Aorta (tissue), 5 donors: Measurements from ENCODE around the gene RGS16. TPM values are rescaled to one million over a fixed set of nuclear protein-coding genes. Genes with fewer than 3 reads are reported as not detected.

ENCODE experiments used
- ATAC-seq: fragments of 200-7000 bp; cut with Tn5 transposase; one replicate; pipeline ENCODE4 v1.9.1; 2022; ENCODE audit warnings: moderate library complexity; ENCODE audit not compliant: low FRiP score
- DNase-seq, 2 donors: peaks; one replicate each; pipeline ENCODE4 v3.0.0-alpha.2; 2020
- H3K27ac ChIP-seq, 2 donors: one replicate each; pipeline ENCODE4 v1.5.1; 2013; ENCODE audit warnings: low read length in 2 of 2, mild to moderate bottlenecking in 2 of 2, moderate library complexity in 2 of 2, control low read depth in 1 of 2, inconsistent platforms in 1 of 2, low read depth in 1 of 2
- H3K27me3 ChIP-seq, 2 donors: one replicate each; pipeline ENCODE4 v1.6.1; 2013; ENCODE audit warnings: control low read depth in 1 of 2, low read length in 1 of 2, mild to moderate bottlenecking in 1 of 2, moderate library complexity in 1 of 2; ENCODE audit not compliant: insufficient read depth in 2 of 2, control insufficient read depth in 1 of 2
- H3K36me3 ChIP-seq, 2 donors: one replicate each; pipeline ENCODE4 v1.6.1; 2013; ENCODE audit warnings: control low read depth in 1 of 2, low read length in 1 of 2, mild to moderate bottlenecking in 1 of 2; ENCODE audit not compliant: insufficient read depth in 2 of 2, control insufficient read depth in 1 of 2
- H3K4me1 ChIP-seq, 2 donors: one replicate each; pipeline ENCODE4 v1.6.1; 2013; ENCODE audit warnings: low read length in 2 of 2, control low read depth in 1 of 2, mild to moderate bottlenecking in 1 of 2, moderate library complexity in 1 of 2; ENCODE audit not compliant: insufficient read depth in 2 of 2, control insufficient read depth in 1 of 2
- H3K4me3 ChIP-seq, 2 donors: one replicate each; pipeline ENCODE4 v1.5.1; 2013; ENCODE audit warnings: low read length in 2 of 2, control low read depth in 1 of 2, mild to moderate bottlenecking in 1 of 2
- H3K9me3 ChIP-seq: one replicate; pipeline ENCODE4 v1.6.1; 2013; ENCODE audit warnings: mild to moderate bottlenecking, low read length; ENCODE audit not compliant: control insufficient read depth
- WGBS, 2 donors: extraction: QIAGEN DNeasy Blood & Tissue Kit; methylation state at CpG; one replicate each; pipeline ENCODE4 v1.1.7; 2013; 5-methylcytosine and 5-hydroxymethylcytosine counted together
- intact Hi-C, 2 donors: fragments of 100-400 bp; cut with DNase I; formaldehyde crosslinking; loops; one replicate each; pipeline versions ENCODE4 v1.14.2 to v1.15.0; 2022
- polyA plus RNA-seq, 2 donors: library from polyadenylated mRNA; stranded (reverse); fragments of 200-250 nt; gene quantifications; one replicate each; pipeline ENCODE4 v1.2.3, GENCODE V29; 2013
- total RNA-seq, 2 donors: library from RNA; stranded (reverse); fragmentation: NEBNext Ultra II Directional; extraction: Animal tissue kit (Norgen Biotek cat#: 25700); gene quantifications; one replicate each; pipeline ENCODE4 v1.2.1, GENCODE V29; 2021
- donor health status: healthy with polysubstance abuse.
- donor health status: Bipolar disorder and iron deficiency.
- donor health status: DM: no; HTN: no; CAD: no.
- donor health status: DM: no; HTN: no; CAD: no.
- donor health status: DM: yes; HTN: yes; CAD: no.

The RGS16 gene
- total and polyA plus RNA-seq, 4 donors: 0.50 to 20.9 (median 8.1) TPM

DNA sequence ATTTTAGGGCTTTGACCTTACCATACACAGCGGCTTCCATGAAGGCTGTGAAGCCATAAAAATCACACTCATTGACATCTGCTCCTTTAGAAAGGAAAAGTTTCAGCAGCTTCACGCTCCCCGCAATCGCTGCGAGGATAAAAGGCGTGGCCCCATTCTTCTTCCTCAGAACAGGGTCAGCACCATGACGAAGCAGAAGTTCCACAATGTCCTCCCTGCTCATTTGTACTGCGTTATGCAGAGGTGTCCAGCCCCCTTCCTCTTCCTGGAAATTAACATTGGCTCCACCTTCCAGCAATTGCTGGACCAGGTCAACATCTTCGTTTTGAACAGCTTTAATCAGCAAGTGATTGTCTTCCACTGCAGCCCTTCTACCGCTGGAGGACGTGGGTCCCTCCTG, 17.8 kb downstream of the RGS16 start:
- no peak for DNase-seq
- Histone ChIP-seq H3K4me1 (no peaks in the 10 kb centered on the region), H3K27me3 (no peaks in the 10 kb centered on the region), H3K36me3 (peaks cover 0 to 5% of the 10 kb centered on the region in 2 donors), H3K27ac (no peak overlapping the region), H3K4me3 (no peak overlapping the region), H3K9me3 (no peaks in the 10 kb centered on the region)
- WGBS, 2 donors: 91 to 93% methylated on average over 11 of the region's 11 CpGs
- no peak for ATAC-seq
- intact Hi-C loops: no loop called here

DNA sequence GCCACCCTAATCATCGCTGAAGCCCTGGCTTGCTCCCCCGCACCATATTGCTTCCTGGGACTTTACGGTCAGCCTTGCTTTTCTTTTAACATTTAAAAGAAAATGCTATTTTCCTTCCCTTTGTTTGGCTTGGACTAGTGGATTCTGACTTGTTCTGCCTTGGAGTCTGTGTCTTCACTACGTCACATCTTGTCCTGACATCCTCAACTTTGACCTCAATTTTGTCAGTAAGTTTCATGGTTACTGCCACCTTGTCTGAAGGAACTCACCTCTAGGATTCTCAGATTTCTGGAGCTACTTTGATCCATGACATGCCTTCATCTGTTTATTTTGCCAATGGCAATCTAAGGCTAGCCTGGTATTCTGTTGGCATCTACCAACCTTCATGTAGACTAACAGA, 19.4 kb downstream of the RGS16 start:
- H3K4me3 ChIP-seq: no peak overlapping the region
- peaks cover under 1 to 8% of the 10 kb centered on the region in 2 donors for H3K36me3 ChIP-seq
- H3K4me1 ChIP-seq: no peaks in the 10 kb centered on the region
- no peaks in the 10 kb centered on the region for H3K9me3 ChIP-seq
- no peak for DNase-seq
- no peaks in the 10 kb centered on the region for H3K27me3 ChIP-seq
- intact Hi-C loops: no loop called here
- WGBS, 2 donors: 88 to 89% methylated on average over 4 of the region's 4 CpGs
- no peak for ATAC-seq
- no peak overlapping the region for H3K27ac ChIP-seq

DNA sequence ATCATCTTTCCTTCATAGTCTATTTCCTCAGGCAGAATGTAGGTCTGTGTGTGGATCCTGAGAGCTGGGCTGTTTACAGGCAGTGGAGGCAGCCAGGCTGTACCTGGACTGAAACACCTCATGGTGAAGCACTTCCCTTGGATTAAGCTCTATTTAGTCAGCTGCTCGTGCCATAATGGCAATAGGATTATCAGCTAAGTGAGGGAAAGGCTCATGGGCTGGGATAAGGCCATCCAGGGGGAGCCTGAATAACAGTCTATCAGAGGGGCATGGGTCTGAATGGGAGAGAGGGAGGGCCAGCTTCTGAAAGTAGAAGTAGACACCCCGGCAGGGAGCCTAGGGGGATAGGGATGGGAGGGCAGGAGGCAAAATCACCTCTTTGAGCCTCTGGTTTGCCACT, 23.5 kb downstream of the RGS16 start:
- no peaks in the 10 kb centered on the region for H3K27me3 ChIP-seq
- no peak overlapping the region for H3K27ac ChIP-seq
- no peaks in the 10 kb centered on the region for H3K9me3 ChIP-seq
- no peaks in the 10 kb centered on the region for H3K4me1 ChIP-seq
- DNase-seq: no peak
- WGBS, 2 donors: 87 to 93% methylated on average over 2 of the region's 2 CpGs
- no peak for ATAC-seq
- H3K4me3 ChIP-seq: no peak overlapping the region
- H3K36me3 ChIP-seq: peaks cover 2 to 11% of the 10 kb centered on the region in 2 donors
- intact Hi-C loops: no loop called here

DNA sequence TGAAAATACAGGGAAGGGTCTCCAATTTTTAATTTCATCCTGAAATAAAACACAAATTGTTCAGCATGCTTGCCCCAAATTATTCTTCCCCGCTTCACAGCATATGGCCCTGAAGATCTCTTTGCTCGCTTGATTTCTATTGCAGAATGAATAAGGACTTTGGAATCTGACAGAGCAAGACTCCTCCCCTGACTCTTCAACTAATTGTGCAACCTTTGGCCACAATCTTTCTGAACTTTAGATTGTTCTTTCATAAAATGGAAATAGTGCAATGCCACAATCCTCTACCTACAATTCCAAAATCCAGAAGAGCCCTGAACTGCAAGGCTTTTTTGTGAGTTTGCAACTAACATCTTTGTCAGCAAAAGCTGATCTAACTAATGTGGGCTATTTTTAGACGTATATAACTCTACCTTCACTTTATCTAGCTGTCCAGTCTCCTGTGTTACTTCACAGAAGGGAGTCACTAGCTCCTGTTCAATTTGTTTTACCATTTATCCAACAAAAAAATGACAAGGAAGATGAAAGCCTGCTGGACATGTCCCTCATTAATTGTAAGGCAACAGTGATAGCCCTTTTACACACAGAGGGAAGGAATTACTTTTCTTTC, 28.5 kb downstream of the RGS16 start:
- DNase-seq (no peak), ATAC-seq (peak; percentile 50)
- Histone ChIP-seq H3K4me1 (no peaks in the 10 kb centered on the region), H3K27ac (no peak overlapping the region), H3K9me3 (no peaks in the 10 kb centered on the region), H3K4me3 (no peak overlapping the region), H3K27me3 (no peaks in the 10 kb centered on the region), H3K36me3 (peaks cover 6 to 10% of the 10 kb centered on the region in 2 donors)
- 76 to 80% methylated on average over 3 of the region's 3 CpGs for WGBS, 2 donors
- intact Hi-C loops: no loop called here

- Histone ChIP-seq H3K9me3 (no peaks in the 10 kb centered on the region), H3K36me3 (peaks cover 4 to 5% of the 10 kb centered on the region in 2 donors), H3K27ac (no peak overlapping the region), H3K4me3 (no peak overlapping the region), H3K27me3 (no peaks in the 10 kb centered on the region), H3K4me1 (no peaks in the 10 kb centered on the region)
- no peak for DNase-seq
- intact Hi-C loops: no loop called here
- WGBS, 2 donors: 90 to 94% methylated on average over 4 of the region's 4 CpGs
- ATAC-seq: no peak
Measured at GRCh38 chr1:182574156-182574555, 30.0 kb downstream of the RGS16 start.

GRCh38 chr1:182570611-182570970, 33.6 kb downstream of the RGS16 start:
- DNase-seq (no peak), ATAC-seq (no peak)
- Histone ChIP-seq H3K36me3 (peaks cover 4% of the 10 kb centered on the region in 2 donors), H3K9me3 (no peaks in the 10 kb centered on the region), H3K4me1 (no peaks in the 10 kb centered on the region), H3K27me3 (no peaks in the 10 kb centered on the region), H3K4me3 (no peak overlapping the region), H3K27ac (no peak overlapping the region)
- intact Hi-C loops: no loop called here
- WGBS, 2 donors: 94 to 96% methylated on average over 2 of the region's 2 CpGs

- 85 to 88% methylated on average over 6 of the region's 6 CpGs for WGBS, 2 donors
- ATAC-seq (no peak), DNase-seq (no peak)
- no peak overlapping the region for H3K4me3 ChIP-seq
- peaks cover 0 to 2% of the 10 kb centered on the region in 2 donors for H3K36me3 ChIP-seq
- intact Hi-C loops: no loop called here
- H3K9me3 ChIP-seq: no peaks in the 10 kb centered on the region
- no peaks in the 10 kb centered on the region for H3K4me1 ChIP-seq
- no peak overlapping the region for H3K27ac ChIP-seq
- H3K27me3 ChIP-seq: no peaks in the 10 kb centered on the region
Measured at GRCh38 chr1:182569939-182570610, 34.1 kb downstream of the RGS16 start.

- H3K27ac ChIP-seq: no peak overlapping the region
- H3K9me3 ChIP-seq: no peaks in the 10 kb centered on the region
- no peak overlapping the region for H3K4me3 ChIP-seq
- intact Hi-C loops: no loop called here
- H3K27me3 ChIP-seq: no peaks in the 10 kb centered on the region
- no peaks in the 10 kb centered on the region for H3K36me3 ChIP-seq
- 82 to 87% methylated on average over 3 of the region's 3 CpGs for WGBS, 2 donors
- DNase-seq: no peak
- no peak for ATAC-seq
- no peaks in the 10 kb centered on the region for H3K4me1 ChIP-seq
Measured at GRCh38 chr1:182568647-182569284, 35.4 kb downstream of the RGS16 start.

DNA sequence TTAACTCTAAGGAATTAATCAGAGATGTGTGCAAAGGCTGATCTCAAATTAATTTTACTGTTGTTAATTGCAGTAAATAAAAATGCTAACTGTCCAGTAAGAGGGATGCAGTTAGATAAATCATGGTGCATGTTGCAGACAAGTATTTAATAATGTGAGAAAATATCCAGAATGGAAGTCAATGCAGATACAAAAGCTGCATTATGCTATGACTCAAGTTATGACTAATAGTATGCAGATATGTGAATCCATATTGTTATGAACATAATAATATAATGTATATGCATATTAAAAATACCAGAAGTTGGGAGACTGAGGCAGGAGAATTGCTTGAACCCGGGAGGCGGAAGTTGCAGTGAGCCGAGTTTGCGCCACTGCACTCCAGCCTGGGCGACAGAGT, 36.6 kb downstream of the RGS16 start:
- intact Hi-C loops: no loop called here
- no peaks in the 10 kb centered on the region for H3K4me1 ChIP-seq
- DNase-seq: no peak
- H3K36me3 ChIP-seq: no peaks in the 10 kb centered on the region
- ATAC-seq: no peak
- no peak overlapping the region for H3K4me3 ChIP-seq
- H3K27me3 ChIP-seq: no peaks in the 10 kb centered on the region
- H3K9me3 ChIP-seq: no peaks in the 10 kb centered on the region
- WGBS, 2 donors: 83 to 85% methylated on average over 5 of the region's 5 CpGs
- no peak overlapping the region for H3K27ac ChIP-seq
